ENCODE results near the gene GPR87. TPM values are rescaled to one million over a fixed set of nuclear protein-coding genes. Genes with fewer than 3 reads are reported as not detected.
A peak's percentile ranks its signal among the peaks of the same experiment; 100 is the strongest.

The GPR87 gene
- total RNA-seq, 1 experiment from 2014 or later = not detected

DNA sequence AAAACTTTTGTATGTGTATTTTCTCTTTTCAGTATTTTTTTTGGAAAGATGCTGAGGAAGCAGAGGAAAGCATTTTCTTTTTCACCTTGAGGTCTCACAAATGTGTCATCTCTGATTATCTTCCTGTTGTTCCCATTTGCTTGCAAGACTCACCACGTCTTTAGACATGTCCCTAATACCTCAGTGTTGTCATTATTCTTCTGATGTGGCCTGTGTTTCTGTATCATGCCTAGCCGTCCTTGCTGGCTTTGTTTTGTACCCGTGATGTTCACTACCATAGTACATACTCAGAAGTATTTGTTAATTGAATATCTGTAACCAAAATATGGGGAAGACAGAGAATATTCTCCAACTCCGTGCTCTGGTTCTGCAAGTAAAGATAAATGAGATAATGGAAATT, 33.2 kb downstream of the GPR87 start:
- Histone ChIP-seq H3K36me3 (ENCODE audit: insufficient read depth, low read length, poor library complexity, severe bottlenecking) (no peaks in the 10 kb centered on the region), H3K9me3 (ENCODE audit: low read depth, low read length, poor library complexity, severe bottlenecking) (no peaks in the 10 kb centered on the region), H3K27ac (ENCODE audit: low read depth, low read length, poor library complexity, severe bottlenecking) (no peak overlapping the region), H3K27me3 (replicated peaks; ENCODE audit: insufficient read depth, low read depth, low read length, poor library complexity) (no peaks in the 10 kb centered on the region), H3K4me3 (ENCODE audit: low read depth, low read length, poor library complexity, severe bottlenecking) (no peak overlapping the region), H3K4me1 (ENCODE audit: insufficient read depth, low read length, poor library complexity, severe bottlenecking) (no peaks in the 10 kb centered on the region)
- intact Hi-C loops (cut with micrococcal nuclease; ENCODE audit: unreplicated experiment) = loop anchor here (1.0 to 10.0 kb wide), 3 partner anchors 56 to 381 kb away; no protein-coding TSS in a partner anchor
- POLR2A ChIA-PET (ENCODE audit: low non-redundant PET) = no interaction called here
- CTCF ChIA-PET = no interaction called here
- no peak for DNase-seq (ENCODE audit: low spot score)
- no peak for TF ChIP-seq EZH2 (IDR thresholded peaks at IDR 0.05; ENCODE audit: borderline replicate concordance, low read depth, low read length, poor library complexity, severe bottlenecking)
- TF ChIP-seq, protein P1, sequence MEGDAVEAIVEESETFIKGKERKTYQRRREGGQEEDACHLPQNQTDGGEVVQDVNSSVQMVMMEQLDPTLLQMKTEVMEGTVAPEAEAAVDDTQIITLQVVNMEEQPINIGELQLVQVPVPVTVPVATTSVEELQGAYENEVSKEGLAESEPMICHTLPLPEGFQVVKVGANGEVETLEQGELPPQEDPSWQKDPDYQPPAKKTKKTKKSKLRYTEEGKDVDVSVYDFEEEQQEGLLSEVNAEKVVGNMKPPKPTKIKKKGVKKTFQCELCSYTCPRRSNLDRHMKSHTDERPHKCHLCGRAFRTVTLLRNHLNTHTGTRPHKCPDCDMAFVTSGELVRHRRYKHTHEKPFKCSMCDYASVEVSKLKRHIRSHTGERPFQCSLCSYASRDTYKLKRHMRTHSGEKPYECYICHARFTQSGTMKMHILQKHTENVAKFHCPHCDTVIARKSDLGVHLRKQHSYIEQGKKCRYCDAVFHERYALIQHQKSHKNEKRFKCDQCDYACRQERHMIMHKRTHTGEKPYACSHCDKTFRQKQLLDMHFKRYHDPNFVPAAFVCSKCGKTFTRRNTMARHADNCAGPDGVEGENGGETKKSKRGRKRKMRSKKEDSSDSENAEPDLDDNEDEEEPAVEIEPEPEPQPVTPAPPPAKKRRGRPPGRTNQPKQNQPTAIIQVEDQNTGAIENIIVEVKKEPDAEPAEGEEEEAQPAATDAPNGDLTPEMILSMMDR (conservative IDR thresholded peaks at IDR 0.05; ENCODE audit: low read depth, low read length) = no peak
- no TSS peak for BruUV-seq (replicated peaks)

GRCh38 chr3:151282921-151283320, 33.7 kb downstream of the GPR87 start:
- ChIA-PET CTCF (no interaction called here), POLR2A (ENCODE audit: low non-redundant PET) (no interaction called here)
- no peaks in the 10 kb centered on the region for H3K4me1 ChIP-seq (ENCODE audit: insufficient read depth, low read length, poor library complexity, severe bottlenecking)
- intact Hi-C loops (cut with micrococcal nuclease; ENCODE audit: unreplicated experiment) = loop anchor here (1.0 to 10.0 kb wide), 3 partner anchors 56 to 382 kb away; no protein-coding TSS in a partner anchor
- no peaks in the 10 kb centered on the region for H3K27me3 ChIP-seq (replicated peaks; ENCODE audit: insufficient read depth, low read depth, low read length, poor library complexity)
- no peak overlapping the region for H3K27ac ChIP-seq (ENCODE audit: low read depth, low read length, poor library complexity, severe bottlenecking)
- no peak overlapping the region for H3K4me3 ChIP-seq (ENCODE audit: low read depth, low read length, poor library complexity, severe bottlenecking)
- DNase-seq (ENCODE audit: low spot score) = peak; percentile 73
- no TSS peak for BruUV-seq (replicated peaks)
- H3K36me3 ChIP-seq (ENCODE audit: insufficient read depth, low read length, poor library complexity, severe bottlenecking) = no peaks in the 10 kb centered on the region
- no peak for TF ChIP-seq EZH2 (IDR thresholded peaks at IDR 0.05; ENCODE audit: borderline replicate concordance, low read depth, low read length, poor library complexity, severe bottlenecking)
- TF ChIP-seq, protein P1 (conservative IDR thresholded peaks at IDR 0.05; ENCODE audit: low read depth, low read length) = peak; percentile 67
- H3K9me3 ChIP-seq (ENCODE audit: low read depth, low read length, poor library complexity, severe bottlenecking) = no peaks in the 10 kb centered on the region

- intact Hi-C loops (cut with micrococcal nuclease; ENCODE audit: unreplicated experiment) = loop anchor here (10.0 kb wide), 1 partner anchor 383 kb away; no protein-coding TSS in a partner anchor
- H3K9me3 ChIP-seq (ENCODE audit: low read depth, low read length, poor library complexity, severe bottlenecking) = no peaks in the 10 kb centered on the region
- no peaks in the 10 kb centered on the region for H3K36me3 ChIP-seq (ENCODE audit: insufficient read depth, low read length, poor library complexity, severe bottlenecking)
- no peak overlapping the region for H3K4me3 ChIP-seq (ENCODE audit: low read depth, low read length, poor library complexity, severe bottlenecking)
- POLR2A ChIA-PET (ENCODE audit: low non-redundant PET) = no interaction called here
- no peaks in the 10 kb centered on the region for H3K4me1 ChIP-seq (ENCODE audit: insufficient read depth, low read length, poor library complexity, severe bottlenecking)
- TF ChIP-seq, protein P1 (conservative IDR thresholded peaks at IDR 0.05; ENCODE audit: low read depth, low read length) = no peak
- TF ChIP-seq EZH2 (IDR thresholded peaks at IDR 0.05; ENCODE audit: borderline replicate concordance, low read depth, low read length, poor library complexity, severe bottlenecking) = no peak
- no peak overlapping the region for H3K27ac ChIP-seq (ENCODE audit: low read depth, low read length, poor library complexity, severe bottlenecking)
- DNase-seq (ENCODE audit: low spot score) = no peak
- BruUV-seq (replicated peaks) = no TSS peak
- no peaks in the 10 kb centered on the region for H3K27me3 ChIP-seq (replicated peaks; ENCODE audit: insufficient read depth, low read depth, low read length, poor library complexity)
- CTCF ChIA-PET = interaction anchor here (0.6 kb wide), 1 partner anchor 55 kb away, joined by 9 read pairs; no protein-coding TSS in a partner anchor
Measured at GRCh38 chr3:151281671-151282324, 34.8 kb downstream of the GPR87 start.
